H9 (cell line): ENCODE data around the gene RGPD3. TPM values are rescaled to one million over a fixed set of nuclear protein-coding genes. Genes with fewer than 3 reads are reported as not detected.

Experiments used
- DNase-seq: peaks from one replicate; pipeline ENCODE4 v3.0.0-alpha.2; 2017
- H2AFZ ChIP-seq: one replicate; pipeline ENCODE4 v1.6.1; 2013; ENCODE audit warnings: mild to moderate bottlenecking, low read length, control low read depth, moderate library complexity
- H2AK5ac ChIP-seq: 2 replicates; pipeline ENCODE4 v1.6.1; 2013; ENCODE audit warnings: low read length, control low read depth, mixed read lengths; ENCODE audit not compliant: insufficient read length
- H2BK120ac ChIP-seq: one replicate; pipeline ENCODE4 v1.6.1; 2013; ENCODE audit warnings: low read depth, mild to moderate bottlenecking, low read length, control low read depth, inconsistent platforms; ENCODE audit not compliant: poor library complexity, severe bottlenecking
- H2BK12ac ChIP-seq: 2 replicates; pipeline ENCODE4 v1.6.1; 2013; ENCODE audit warnings: low read length, control low read depth, mixed read lengths, low read depth; ENCODE audit not compliant: insufficient read length
- H2BK15ac ChIP-seq: 2 replicates; pipeline ENCODE4 v1.6.1; 2013; ENCODE audit warnings: low read depth, low read length, control low read depth
- H2BK20ac ChIP-seq: one replicate; pipeline ENCODE4 v1.6.1; 2013; ENCODE audit warnings: low read depth, mild to moderate bottlenecking, low read length, control low read depth, inconsistent platforms; ENCODE audit not compliant: poor library complexity, severe bottlenecking
- H2BK5ac ChIP-seq: 2 replicates; pipeline ENCODE4 v1.6.1; 2013; ENCODE audit warnings: low read length, control low read depth, mixed read lengths; ENCODE audit not compliant: insufficient read length
- H3K14ac ChIP-seq: 2 replicates; pipeline ENCODE4 v1.6.1; 2013; ENCODE audit warnings: low read length, control low read depth; ENCODE audit not compliant: insufficient read depth
- H3K18ac ChIP-seq: 2 replicates; pipeline ENCODE4 v1.6.1; 2013; ENCODE audit warnings: low read depth, mild to moderate bottlenecking, mixed read lengths, low read length, control low read depth; ENCODE audit not compliant: insufficient read length
- H3K23ac ChIP-seq: 2 replicates; pipeline ENCODE4 v1.6.1; 2013; ENCODE audit warnings: low read length, control low read depth, mixed read lengths, low read depth; ENCODE audit not compliant: insufficient read length
- H3K23me2 ChIP-seq: 2 replicates; pipeline ENCODE4 v1.6.1; 2013; ENCODE audit warnings: low read depth, mild to moderate bottlenecking, mixed read lengths, low read length, control low read depth; ENCODE audit not compliant: insufficient read length, poor library complexity, severe bottlenecking
- H3K27ac ChIP-seq: 2 replicates; pipeline ENCODE4 v1.5.1; 2013; ENCODE audit warnings: low read length, control low read depth, mixed read lengths, low read depth; ENCODE audit not compliant: insufficient read length
- H3K27me3 ChIP-seq: 2 replicates; pipeline ENCODE4 v1.6.1; 2013; ENCODE audit warnings: low read length, control low read depth, inconsistent platforms; ENCODE audit not compliant: insufficient read depth
- H3K4ac ChIP-seq: 2 replicates; pipeline ENCODE4 v1.6.1; 2013; ENCODE audit warnings: low read depth, mild to moderate bottlenecking, control low read depth, inconsistent platforms, low read length, moderate library complexity
- H3K4me1 ChIP-seq: 2 replicates; pipeline ENCODE4 v1.6.1; 2013; ENCODE audit warnings: low read length, control low read depth, inconsistent platforms; ENCODE audit not compliant: insufficient read depth
- H3K4me2 ChIP-seq: 2 replicates; pipeline ENCODE4 v1.6.1; 2013; ENCODE audit warnings: low read length, control low read depth, mixed read lengths; ENCODE audit not compliant: insufficient read length, insufficient read depth
- H3K56ac ChIP-seq: 2 replicates; pipeline ENCODE4 v1.6.1; 2013; ENCODE audit warnings: low read depth, mild to moderate bottlenecking, mixed read lengths, low read length, control low read depth; ENCODE audit not compliant: insufficient read length
- H3K79me1 ChIP-seq: 2 replicates; pipeline ENCODE4 v1.6.1; 2013; ENCODE audit warnings: low read depth, mild to moderate bottlenecking, moderate library complexity, low read length, control low read depth, inconsistent platforms; ENCODE audit not compliant: insufficient read depth, poor library complexity, severe bottlenecking
- H3K79me2 ChIP-seq: 2 replicates; pipeline ENCODE4 v1.6.1; 2013; ENCODE audit warnings: low read length, control low read depth, inconsistent platforms; ENCODE audit not compliant: insufficient read depth
- H3K9ac ChIP-seq: 2 replicates; pipeline ENCODE4 v1.6.1; 2013; ENCODE audit warnings: low read length, control low read depth, mixed read lengths; ENCODE audit not compliant: insufficient read length; ENCODE audit errors: extremely low read depth
- H3K9me3 ChIP-seq: one replicate; pipeline ENCODE4 v1.6.1; 2013; ENCODE audit warnings: low read depth, low read length, inconsistent platforms; ENCODE audit not compliant: control insufficient read depth
- H3T11ph ChIP-seq: one replicate; pipeline ENCODE4 v1.6.1; 2013; ENCODE audit warnings: mild to moderate bottlenecking, low read length, control low read depth, inconsistent platforms
- H4K20me1 ChIP-seq: one replicate; pipeline ENCODE4 v1.6.1; 2013; ENCODE audit not compliant: control insufficient read depth, insufficient read length, insufficient read depth
- H4K5ac ChIP-seq: 2 replicates; pipeline ENCODE4 v1.6.1; 2013; ENCODE audit warnings: low read depth, mild to moderate bottlenecking, mixed read lengths, low read length, control low read depth; ENCODE audit not compliant: insufficient read length
- H4K8ac ChIP-seq: replicated peaks from 2 replicates; pipeline ENCODE4 v1.6.1; 2013; ENCODE audit warnings: low read length, control low read depth, mixed read lengths, low read depth; ENCODE audit not compliant: insufficient read length
- H4K91ac ChIP-seq: 2 replicates; pipeline ENCODE4 v1.6.1; 2013; ENCODE audit warnings: low read depth, mild to moderate bottlenecking, moderate library complexity, mixed read lengths, low read length, control low read depth; ENCODE audit not compliant: insufficient read length
- H3K27ac Mint-ChIP-seq, 3 experiments: 2 replicates in 2 of 3; 3 replicates in 1 of 3; pipeline ENCODE4 v1.8.0; 2020 to 2021; ENCODE audit warnings: mixed read lengths in 3 of 3, mild to moderate bottlenecking in 1 of 3, moderate library complexity in 1 of 3
- H3K27me3 Mint-ChIP-seq: 2 replicates; pipeline ENCODE4 v1.8.0; 2021; ENCODE audit warnings: low read depth, mild to moderate bottlenecking, moderate library complexity, mixed read lengths
- H3K36me3 Mint-ChIP-seq, 3 experiments: 2 replicates in 2 of 3; 3 replicates in 1 of 3; pipeline ENCODE4 v1.8.0; 2020 to 2021; ENCODE audit warnings: low read depth in 3 of 3, mixed read lengths in 3 of 3; ENCODE audit not compliant: insufficient read depth in 1 of 3
- H3K4me1 Mint-ChIP-seq, 2 experiments: 2 replicates each; pipeline ENCODE4 v1.8.0; 2020; ENCODE audit warnings: mixed read lengths in 2 of 2
- H3K4me3 Mint-ChIP-seq, 2 experiments: 2 replicates in 1 of 2; 3 replicates in 1 of 2; pipeline ENCODE4 v1.8.0; 2020 to 2021; ENCODE audit warnings: mild to moderate bottlenecking in 2 of 2, mixed read lengths in 2 of 2, moderate library complexity in 1 of 2
- H3K9me3 Mint-ChIP-seq, 2 experiments: 2 replicates in 1 of 2; 3 replicates in 1 of 2; pipeline ENCODE4 v1.8.0; 2020; ENCODE audit warnings: mild to moderate bottlenecking in 2 of 2, mixed read lengths in 2 of 2, moderate library complexity in 1 of 2
- CTCF ChIP-seq: fragments of 200-600 bp; sonication (generic); conservative IDR thresholded peaks from 3 replicates; pipeline ENCODE4 v1.8.0; 2021; ENCODE audit warnings: antibody characterized with exemption, mild to moderate bottlenecking
- WGBS: extraction: QIAGEN DNeasy Blood & Tissue Kit; methylation state at CpG from one replicate; pipeline ENCODE4 v1.1.7; 2013; ENCODE audit warnings: missing lambda C conversion rate, low lambda C conversion rate, mixed read lengths; ENCODE audit not compliant: insufficient read length; ENCODE audit errors: extremely low coverage; 5-methylcytosine and 5-hydroxymethylcytosine counted together
- total RNA-seq: library from RNA; stranded (reverse); gene quantifications from 2 replicates; pipeline ENCODE4 v1.2.1, GENCODE V29; 2021

RGPD3 gene
- total RNA-seq, 1 experiment from 2014 or later: 0.15 TPM

- Histone ChIP-seq H2BK15ac (no peak overlapping the region), H3T11ph (no peak overlapping the region), H4K20me1 (no peaks in the 10 kb centered on the region), H3K23me2 (no peaks in the 10 kb centered on the region), H3K56ac (no peak overlapping the region), H3K23ac (no peak overlapping the region), H3K18ac (no peak overlapping the region), H2BK5ac (no peak overlapping the region), H3K4me1 (no peaks in the 10 kb centered on the region), H2BK120ac (no peak overlapping the region), H3K9me3 (no peaks in the 10 kb centered on the region), H2AFZ (no peak overlapping the region), H3K9ac (no peak overlapping the region), H2BK12ac (no peak overlapping the region), H2AK5ac (no peak overlapping the region), H4K5ac (no peak overlapping the region), H3K4ac (no peak overlapping the region), H3K79me2 (no peaks in the 10 kb centered on the region), H4K91ac (no peak overlapping the region), H3K27me3 (no peaks in the 10 kb centered on the region), H3K79me1 (no peaks in the 10 kb centered on the region), H3K27ac (no peak overlapping the region), H4K8ac (no peak overlapping the region), H2BK20ac (no peak overlapping the region), H3K4me2 (no peak overlapping the region), H3K14ac (no peak overlapping the region)
- no peak; the same call in 2 of the 3 replicates for TF ChIP-seq CTCF
- peak; percentile 37 for DNase-seq
- Mint-ChIP-seq H3K9me3 (no peaks in the 10 kb centered on the region; a peak in 1 of 5 replicates), H3K4me3 (no peak overlapping the region), H3K27ac (no peak overlapping the region), H3K27me3 (no peaks in the 10 kb centered on the region; the same call in 1 of the 2 replicates), H3K36me3 (no peaks in the 10 kb centered on the region), H3K4me1 (peaks cover 0 to 7% of the 10 kb centered on the region in 2 experiments; a peak in 2 of 4 replicates)
- no CpG with 5 or more reads among the region's 16 CpGs for WGBS
Observed at GRCh38 chr2:106343274-106343673, 124.9 kb downstream of the RGPD3 start.
